T follicular helper cell (primary cell): ENCODE measurements around the gene CEACAM1.
A peak's percentile ranks its signal among the peaks of the same experiment; 100 is the strongest.
"Not testable (repeated sequence)": the region's sequence is repeated elsewhere in the genome, so short reads cannot be mapped to it uniquely, and the experiment has no call there.

Source experiments
- DNase-seq: peaks from one replicate; pipeline ENCODE4 v3.0.0-alpha.2; 2020; ENCODE audit warnings: low read depth
- total RNA-seq, 2 experiments: gene quantifications; one replicate each; lab custom pipeline; 2026; lab: John Stamatoyannopoulos, UW

Gene CEACAM1
- 1.00 to 13.7 reads per million in 2 experiments for total RNA-seq

DNA sequence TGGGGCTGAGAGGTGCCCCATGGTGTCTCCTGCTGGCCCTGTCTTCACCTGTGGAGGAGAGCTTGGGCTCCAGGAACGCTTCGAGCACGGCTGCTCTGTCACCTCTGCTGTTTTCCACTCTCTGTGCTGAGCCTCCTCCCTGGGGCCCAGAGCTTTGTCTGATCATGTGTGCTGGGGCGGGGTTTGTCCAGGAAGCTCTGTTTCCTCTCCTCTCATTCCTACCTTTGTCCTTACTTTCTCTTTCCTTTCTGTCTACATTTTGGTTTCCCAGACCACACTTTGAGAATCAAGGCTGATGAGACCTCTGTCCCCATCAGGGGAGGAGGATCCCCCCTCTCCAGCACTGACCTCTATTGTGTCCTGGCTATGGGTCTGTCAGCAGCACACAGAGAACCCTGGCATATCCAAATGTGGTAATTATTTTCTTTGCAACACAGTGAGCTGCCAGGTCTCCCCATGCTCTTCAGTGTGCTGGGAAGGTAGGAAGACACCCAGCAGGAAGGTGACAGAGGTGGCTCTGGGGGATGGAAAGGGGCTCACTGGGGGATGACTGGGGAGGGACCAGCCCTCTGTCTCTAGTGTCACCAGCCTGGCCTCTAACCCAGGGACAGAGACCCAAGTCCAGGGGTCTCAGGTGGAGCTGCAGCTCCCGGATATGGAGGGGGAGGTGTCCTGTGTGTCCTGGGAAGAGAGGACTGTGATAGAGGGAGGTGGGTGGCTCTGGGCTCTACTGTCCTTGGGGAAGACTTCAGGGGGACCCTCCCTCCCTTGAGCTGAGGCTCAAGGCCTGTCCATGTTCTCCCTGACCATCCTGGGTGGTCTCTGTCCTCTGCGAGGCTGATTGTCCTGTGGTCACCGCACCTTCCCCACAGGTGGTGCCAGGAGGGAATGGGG is at the start of gene CEACAM1:
CEACAM1 (minus strand) TSS at position 128 of the 894 bp plus-strand sequence; CDS start at position 21, 107 bp downstream.
- DNase-seq = peak; percentile 31

GRCh38 chr19:42577016-42577415 is 48.7 kb upstream of the CEACAM1 start:
- DNase-seq = no peak

- DNase-seq = no peak
These were observed 48.0 kb upstream of the CEACAM1 start for GRCh38 chr19:42576241-42576640.

- no peak for DNase-seq
These were observed 45.4 kb upstream of the CEACAM1 start for GRCh38 chr19:42573642-42574041.

DNA sequence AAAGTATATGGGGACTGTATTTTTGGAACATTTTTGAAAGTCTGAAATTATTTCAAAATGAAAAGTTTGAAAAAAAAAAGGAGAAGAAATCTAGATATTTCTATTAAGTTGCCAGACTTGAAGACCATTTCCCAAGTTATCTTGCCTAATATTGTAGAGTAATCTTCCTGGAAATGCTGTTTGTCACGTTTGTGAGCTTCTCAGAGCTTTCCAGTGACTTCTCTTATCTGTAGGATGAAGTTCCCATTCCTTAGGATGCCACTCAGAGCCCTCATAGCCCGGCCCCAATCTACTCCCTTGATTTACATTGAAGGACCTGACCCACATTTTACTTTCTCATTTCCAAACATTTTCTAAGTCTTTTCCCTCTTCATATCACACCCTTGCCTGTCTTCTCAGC is 42.8 kb upstream of the CEACAM1 start:
- DNase-seq = no peak

DNA sequence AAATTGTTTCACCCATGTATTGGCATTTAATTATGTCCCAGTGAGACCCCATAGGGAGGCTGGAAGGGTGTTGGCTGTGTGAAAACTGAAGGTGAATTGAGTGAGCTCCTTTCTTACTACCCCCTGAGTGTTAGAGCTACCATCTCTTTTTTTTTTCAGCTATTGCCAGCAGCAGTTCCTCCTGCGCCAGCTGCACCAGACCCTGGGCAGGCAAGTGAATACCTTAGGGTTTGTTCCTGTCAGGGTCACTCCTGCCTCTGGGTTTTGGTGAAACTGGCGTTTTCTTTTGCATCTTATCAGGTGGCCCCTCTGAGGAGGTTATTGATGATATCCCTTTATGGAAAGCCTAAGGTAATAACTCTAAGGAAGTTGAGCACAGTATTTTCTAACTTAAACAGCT is 40.9 kb upstream of the CEACAM1 start:
- DNase-seq = no peak

DNA sequence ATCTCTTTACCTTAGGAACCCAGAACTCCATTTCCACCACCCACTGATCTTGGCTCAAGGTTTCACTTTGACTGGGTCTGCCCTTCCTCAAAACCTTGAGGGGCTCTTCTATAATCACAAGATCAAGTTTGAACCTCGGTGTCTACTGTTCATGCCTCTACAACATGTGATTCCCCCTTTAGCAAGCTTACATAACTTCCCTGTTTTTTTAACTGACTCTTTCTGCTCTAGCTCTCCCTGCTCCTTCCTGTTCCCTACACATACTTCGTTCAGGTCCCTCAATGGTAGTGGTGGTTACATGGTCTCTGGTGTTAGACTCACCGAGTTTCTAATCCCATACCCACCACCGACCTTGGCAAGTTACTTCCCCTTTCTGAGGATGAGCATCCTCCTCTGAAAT is 39.7 kb upstream of the CEACAM1 start:
- DNase-seq = no peak

DNA sequence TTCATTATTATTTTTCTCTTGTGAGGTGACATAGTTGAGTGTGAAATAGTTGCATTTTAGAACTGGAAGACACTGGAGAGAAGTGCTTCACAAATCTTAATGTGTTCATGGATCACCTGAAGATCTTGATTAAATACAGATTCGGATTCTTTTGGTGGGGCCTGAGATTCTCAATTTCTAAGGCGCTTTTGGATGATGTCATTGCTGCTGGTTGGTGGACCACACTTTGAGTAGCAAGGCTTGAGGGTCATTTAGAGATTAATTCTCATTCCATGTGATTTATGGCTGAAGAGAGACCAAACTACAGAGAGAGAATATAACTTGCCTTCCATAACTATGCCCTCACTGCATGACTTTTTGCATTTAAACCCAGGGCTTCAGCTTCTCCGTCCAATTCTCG is 39.3 kb upstream of the CEACAM1 start:
- DNase-seq = no peak

- DNase-seq = no peak
These were observed 35.3 kb upstream of the CEACAM1 start for GRCh38 chr19:42563352-42564210.

DNA sequence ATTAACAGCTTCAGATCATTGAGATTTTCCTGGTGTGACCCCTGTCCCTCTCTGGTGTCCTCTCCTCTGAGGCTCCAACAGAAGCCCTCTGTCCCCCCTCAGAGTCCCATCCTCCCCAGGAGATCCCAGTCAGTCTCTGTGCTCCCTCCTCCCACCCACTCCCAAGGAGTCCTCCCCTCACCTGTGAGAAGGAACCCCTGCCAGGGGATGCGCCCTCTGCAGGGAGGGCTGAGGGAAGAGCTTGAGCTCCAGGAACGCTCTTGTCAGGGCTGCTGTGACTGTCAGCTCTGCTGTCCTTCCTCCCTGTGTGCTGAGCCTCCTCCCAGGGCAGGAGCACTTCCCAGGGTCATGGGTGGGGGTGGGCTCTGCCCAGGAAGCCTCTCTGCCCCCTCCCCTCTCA is 33.2 kb upstream of the CEACAM1 start:
- DNase-seq = no peak

DNA sequence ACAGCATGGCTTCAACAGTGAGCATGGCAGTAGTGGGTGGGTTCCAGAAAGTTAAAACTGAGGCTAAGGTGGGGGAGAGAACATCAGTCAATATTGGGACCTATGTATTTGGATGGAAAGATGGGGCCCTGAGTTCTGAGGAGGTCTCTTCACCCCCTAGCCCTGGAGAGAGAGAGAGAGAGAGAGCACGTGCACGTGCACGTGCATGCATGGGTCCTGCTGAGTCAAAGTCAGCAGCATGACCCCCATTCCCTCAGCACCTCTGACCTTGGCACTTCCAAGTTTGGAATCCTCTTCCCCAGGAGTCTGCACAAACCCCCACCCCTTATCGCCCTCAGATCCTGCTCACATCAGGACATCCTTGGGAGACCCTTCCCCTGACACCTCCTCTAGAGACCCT is 32.5 kb upstream of the CEACAM1 start:
- no peak for DNase-seq

GRCh38 chr19:42558450-42559150 is 30.3 kb upstream of the CEACAM1 start:
- DNase-seq = no peak

- DNase-seq = not testable (repeated sequence)
These were observed 29.1 kb upstream of the CEACAM1 start for GRCh38 chr19:42557386-42557871.

GRCh38 chr19:42555801-42556200 is 27.5 kb upstream of the CEACAM1 start:
- DNase-seq = no peak

DNA sequence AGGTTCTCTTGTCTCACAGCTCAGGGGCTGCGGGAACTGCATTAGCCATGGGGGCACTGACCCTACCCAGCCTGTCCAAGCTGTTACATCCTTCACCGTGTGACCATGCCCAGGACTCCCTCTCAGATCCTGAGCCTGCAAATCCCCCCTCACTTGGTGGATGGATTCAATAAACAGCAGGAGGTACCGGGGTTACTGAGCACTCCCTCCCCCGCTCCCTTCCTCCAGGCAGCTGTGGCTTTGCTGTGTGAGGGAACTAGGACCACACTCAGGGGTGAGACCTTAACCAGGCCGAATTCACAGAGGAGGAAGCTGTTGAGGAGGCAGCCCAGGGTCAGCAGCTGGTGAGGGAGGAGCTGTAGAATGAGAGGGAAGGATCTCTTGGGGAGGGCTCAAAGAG is 27.0 kb upstream of the CEACAM1 start:
- DNase-seq = no peak

DNA sequence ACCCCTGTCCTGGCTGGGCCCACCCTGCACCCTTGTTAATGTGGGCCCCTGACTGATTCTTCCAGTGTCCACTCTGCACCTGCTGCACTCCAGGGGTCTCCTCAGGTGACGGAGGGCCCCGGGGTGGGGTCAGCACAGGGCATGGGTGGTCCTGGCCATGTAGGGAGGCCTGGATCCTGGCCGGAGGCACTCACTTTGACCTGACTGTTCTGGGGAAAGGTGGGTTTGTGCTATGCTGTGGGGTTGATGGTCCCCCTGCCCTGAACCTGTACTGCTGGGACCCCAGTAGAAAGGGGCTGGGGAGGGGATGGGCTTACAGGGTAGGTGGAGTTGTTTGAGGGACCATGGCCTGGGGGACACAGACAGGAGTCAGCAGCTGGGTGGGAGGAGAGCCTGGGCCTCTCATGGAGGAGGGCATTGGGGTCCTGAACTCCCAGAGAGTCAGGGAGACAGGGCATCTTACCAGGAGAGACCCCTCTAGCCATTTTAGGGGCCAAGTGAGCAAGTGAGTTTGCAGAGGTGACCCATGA is 25.8 kb upstream of the CEACAM1 start:
- DNase-seq = no peak

GRCh38 chr19:42553292-42554045 is 25.2 kb upstream of the CEACAM1 start:
- no peak for DNase-seq

DNA sequence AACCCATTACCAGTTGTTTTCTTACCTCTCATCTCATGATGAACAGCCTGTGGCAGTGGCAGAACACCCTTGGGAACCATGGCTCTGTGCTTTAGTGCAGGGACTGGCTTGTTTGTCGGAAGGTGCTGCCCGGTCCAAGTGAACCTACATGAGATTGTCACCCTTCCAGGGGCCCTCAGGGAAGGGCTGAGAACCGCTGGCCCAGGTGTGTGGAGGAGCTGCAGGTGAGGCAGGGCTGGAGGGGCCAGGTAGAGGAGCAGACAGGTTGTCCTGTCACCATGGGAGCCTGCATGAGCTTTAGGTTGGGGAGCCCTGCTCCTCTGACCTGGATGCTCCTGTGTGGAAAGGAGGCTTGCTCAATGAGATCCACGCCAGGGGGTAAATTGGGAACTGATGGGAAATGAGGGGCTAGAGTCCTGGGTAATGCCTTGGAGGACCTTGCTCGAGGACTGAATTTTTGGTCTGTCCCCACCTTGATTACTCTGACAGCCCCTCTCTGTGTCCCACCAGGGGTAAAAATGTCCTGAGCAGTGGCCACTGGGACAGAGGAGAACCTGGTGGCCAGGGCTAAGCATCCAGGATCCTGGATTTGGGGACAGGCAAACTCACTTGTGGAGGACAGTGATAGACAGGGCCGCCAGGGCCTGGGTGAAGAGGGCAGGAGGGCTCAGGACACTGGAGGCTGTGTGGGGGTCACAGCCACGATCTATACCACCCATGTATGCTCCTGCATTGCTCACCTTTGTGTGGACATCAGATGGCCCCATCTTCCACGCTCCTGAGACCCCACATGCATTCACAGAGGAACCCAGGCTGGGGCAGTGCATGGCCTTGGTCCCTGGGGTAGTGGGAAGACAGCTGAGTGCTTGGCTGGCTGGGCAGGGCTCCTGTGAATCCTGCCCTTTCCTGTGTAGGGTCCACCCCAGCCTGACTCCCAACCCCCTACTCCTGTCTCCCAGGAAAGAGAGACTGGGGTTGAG is 24.1 kb upstream of the CEACAM1 start:
- no peak for DNase-seq

DNA sequence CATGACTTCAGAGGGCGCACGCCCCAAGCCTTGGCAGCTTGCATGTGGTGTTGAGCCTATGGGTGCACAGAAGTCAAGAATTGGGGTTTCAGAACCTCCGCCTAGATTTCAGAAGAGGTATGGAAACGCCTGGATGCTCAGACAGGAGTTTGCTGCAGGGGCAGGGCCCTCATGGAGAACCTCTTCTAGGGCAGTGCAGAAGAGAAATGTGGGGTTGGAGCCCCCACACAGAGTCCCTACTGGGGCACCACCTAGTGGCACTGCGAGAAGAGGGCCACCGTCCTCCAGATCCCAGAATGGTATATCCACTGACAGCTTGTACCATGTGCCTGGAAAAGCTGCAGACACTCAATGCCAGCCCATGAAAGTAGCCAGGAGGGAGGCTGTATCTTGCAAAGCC is 22.2 kb upstream of the CEACAM1 start:
- not testable (repeated sequence) for DNase-seq

- not testable (repeated sequence) for DNase-seq
These were observed 20.8 kb upstream of the CEACAM1 start for GRCh38 chr19:42549067-42549466.
